Measurements from ENCODE around the gene NAP1L4. TPM values are rescaled to one million over a fixed set of nuclear protein-coding genes. Genes with fewer than 3 reads are reported as not detected.

NAP1L4 gene
- total RNA-seq, 1 donor from 2014 or later = 163 TPM

Other genes starting within 250 kb of the NAP1L4 start
- gene CDKN1C, start 106.6 kb downstream of the NAP1L4 start, total RNA-seq = 8.1 and 10.1 TPM in 2 replicates
- gene PHLDA2, start 62.9 kb downstream of the NAP1L4 start, total RNA-seq = 67.4 and 95.4 TPM in 2 replicates
- gene CARS1, start 65.1 kb upstream of the NAP1L4 start, total RNA-seq = 47.5 and 53.4 TPM in 2 replicates
- gene OSBPL5, start 173.0 kb upstream of the NAP1L4 start, total RNA-seq = 37.5 and 41.1 TPM in 2 replicates
- not detected in 2 replicates for gene MRGPRG, start 226.5 kb upstream of the NAP1L4 start, total RNA-seq
- not detected in 2 replicates for gene MRGPRE, start 240.1 kb upstream of the NAP1L4 start, total RNA-seq

All from glomerular endothelial cell (primary cell).